Keratinocyte (primary cell): ENCODE measurements around the gene TK2. TPM values are rescaled to one million over a fixed set of nuclear protein-coding genes. Genes with fewer than 3 reads are reported as not detected.
A peak's percentile ranks its signal among the peaks of the same experiment; 100 is the strongest.

Source experiments
- DNase-seq: peaks from one replicate; pipeline ENCODE4 v3.0.0-alpha.2; 2011; ENCODE audit warnings: low read depth, missing footprints, low spot score
- FAIRE-seq: peaks from 2 replicates; lab custom pipeline; 2011; peaks lifted over from hg19 to GRCh38; lab: Jason Lieb, UNC
- H2AFZ ChIP-seq: 2 replicates; pipeline ENCODE4 v1.6.0; 2012; ENCODE audit warnings: low read length, control low read depth, inconsistent platforms; ENCODE audit not compliant: control insufficient read depth
- H3K27ac ChIP-seq: 2 replicates; pipeline ENCODE4 v1.5.1; 2011; ENCODE audit warnings: low read length; ENCODE audit not compliant: control insufficient read depth, insufficient read depth
- H3K27me3 ChIP-seq: 3 replicates; pipeline ENCODE4 v1.6.0; 2011; ENCODE audit warnings: low read length; ENCODE audit not compliant: control insufficient read depth, insufficient read depth; ENCODE audit errors: extremely low read depth
- H3K36me3 ChIP-seq, 2 experiments: 2 replicates in 1 of 2; 3 replicates in 1 of 2; pipeline ENCODE4 v1.5.1; 2011; ENCODE audit warnings: low read length in 2 of 2, mild to moderate bottlenecking in 1 of 2; ENCODE audit not compliant: control insufficient read depth in 2 of 2, insufficient read depth in 2 of 2; ENCODE audit errors: extremely low read depth in 1 of 2
- H3K4me1 ChIP-seq: 3 replicates; pipeline ENCODE4 v1.5.1; 2011; ENCODE audit warnings: low read length; ENCODE audit not compliant: control insufficient read depth, insufficient read depth; ENCODE audit errors: extremely low read depth
- H3K4me2 ChIP-seq: 3 replicates; pipeline ENCODE4 v1.6.0; 2011; ENCODE audit warnings: low read depth, low read length; ENCODE audit not compliant: control insufficient read depth, insufficient read depth; ENCODE audit errors: extremely low read depth
- H3K4me3 ChIP-seq, 3 experiments: fragments of 200-600 bp in 1 of 3; sonication (generic) in 1 of 3; 2 replicates in 2 of 3; 3 replicates in 1 of 3; pipeline ENCODE4 v1.5.1; 2011 to 2016; ENCODE audit warnings: low read length in 3 of 3, mild to moderate bottlenecking in 3 of 3, control low read depth in 2 of 3, inconsistent platforms in 1 of 3, low read depth in 1 of 3, mixed read lengths in 1 of 3, mixed run types in 1 of 3, moderate library complexity in 1 of 3; ENCODE audit not compliant: control insufficient read depth in 2 of 3, insufficient read depth in 2 of 3; ENCODE audit errors: extremely low read depth in 1 of 3
- H3K79me2 ChIP-seq: 2 replicates; pipeline ENCODE4 v1.6.0; 2012; ENCODE audit warnings: low read length; ENCODE audit not compliant: control insufficient read depth, insufficient read depth
- H3K9ac ChIP-seq: 3 replicates; pipeline ENCODE4 v1.6.0; 2011; ENCODE audit warnings: low read length; ENCODE audit not compliant: control insufficient read depth, insufficient read depth; ENCODE audit errors: extremely low read depth
- H3K9me1 ChIP-seq: 3 replicates; pipeline ENCODE4 v1.6.0; 2011; ENCODE audit warnings: low read length; ENCODE audit not compliant: control insufficient read depth, insufficient read depth; ENCODE audit errors: extremely low read depth
- H3K9me3 ChIP-seq: 2 replicates; pipeline ENCODE4 v1.5.1; 2012; ENCODE audit warnings: low read depth, low read length; ENCODE audit not compliant: control insufficient read depth
- H4K20me1 ChIP-seq: 3 replicates; pipeline ENCODE4 v1.6.0; 2011; ENCODE audit warnings: low read length; ENCODE audit not compliant: control insufficient read depth, insufficient read depth; ENCODE audit errors: extremely low read depth
- CTCF ChIP-seq, 3 experiments: IDR thresholded peaks in 1 of 3; conservative IDR thresholded peaks in 1 of 3; optimal IDR thresholded peaks in 1 of 3; 2 replicates in 2 of 3; 3 replicates in 1 of 3; pipeline versions ENCODE3 to v1.5.1; 2011; ENCODE audit warnings: low read length in 3 of 3, mild to moderate bottlenecking in 3 of 3, moderate library complexity in 2 of 3, control low read depth in 1 of 3, inconsistent platforms in 1 of 3; ENCODE audit not compliant: insufficient read depth in 2 of 3; ENCODE audit errors: extremely low read depth in 1 of 3
- EZH2 ChIP-seq: IDR thresholded peaks from one replicate; pipeline ENCODE4 v1.6.1; 2012; ENCODE audit warnings: inconsistent platforms, mild to moderate bottlenecking, low read length, moderate library complexity
- dilution Hi-C: fragments of 300-500 bp; cut with MboI; formaldehyde crosslinking; loops from one replicate; pipeline ENCODE4 v1.7.0; 2020; ENCODE audit warnings: low sequenced_read_pairs; ENCODE audit not compliant: extremely low pct_ligation_motif_present
- polyA plus RNA-seq, 5 experiments: library from polyadenylated mRNA; depleted of rRNA in 3 of 5; stranded (reverse) in 3 of 5; stranded (forward) in 1 of 5; unstranded in 1 of 5; fragments of >200 nt; gene quantifications; 1 replicate in 1 of 5; 2 replicates in 3 of 5; 3 replicates in 1 of 5; pipeline versions ENCODE4 v1.2.1 to v1.2.3, GENCODE V29; 2011 to 2012; ENCODE audit warnings: missing spikeins in 2 of 5, low read depth in 1 of 5, low replicate concordance in 1 of 5

The TK2 gene
- polyA plus RNA-seq, 1 donor (not counting 4 experiments of a cell fraction or from before 2014, with no cell fraction given): 19.7 TPM

DNA sequence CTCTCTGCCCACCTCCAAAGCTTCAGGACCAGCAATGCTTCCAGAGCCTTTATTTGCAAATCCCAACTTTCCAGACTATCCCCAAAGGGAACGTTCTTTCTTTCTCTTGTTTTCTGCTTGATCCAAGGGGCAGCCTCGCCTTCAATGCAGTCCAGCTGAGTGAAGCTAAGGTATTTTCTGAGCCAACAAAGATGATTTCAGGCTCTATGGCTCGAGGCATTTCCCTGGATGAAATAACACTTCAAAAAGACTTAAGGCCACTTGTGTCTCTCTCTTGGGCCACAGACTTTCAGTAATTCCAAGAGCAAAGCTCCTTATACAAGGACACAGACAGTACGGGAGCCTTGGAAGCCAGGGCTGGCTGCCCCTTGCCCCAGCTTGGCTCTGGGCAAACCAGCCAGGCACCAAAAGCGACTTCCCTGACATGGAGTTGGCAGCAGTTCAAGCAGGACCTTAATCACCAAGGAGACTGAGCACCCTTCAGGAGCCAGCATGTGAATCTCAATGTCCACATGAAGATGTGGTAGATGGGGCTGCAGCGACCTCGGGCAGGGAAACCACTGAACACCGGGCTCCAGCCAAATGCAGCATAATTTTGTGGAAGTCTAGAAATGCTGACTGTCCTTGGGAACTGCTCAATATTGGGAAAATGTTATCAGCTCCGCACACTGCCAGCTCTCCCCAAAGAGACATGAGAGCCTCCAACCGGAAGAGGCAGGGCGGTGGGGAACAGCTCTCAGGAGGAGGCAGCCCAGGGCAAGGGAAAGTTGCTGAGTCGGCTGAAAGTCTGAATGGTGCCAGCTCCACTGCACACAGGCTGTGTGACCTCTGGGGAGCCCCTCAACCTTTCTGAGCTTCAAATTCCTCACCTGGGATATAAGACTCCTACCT is 39.0 kb downstream of the TK2 start:
- Histone ChIP-seq H3K4me1 (peaks cover 59% of the 10 kb centered on the region), H3K9me1 (no peaks in the 10 kb centered on the region), H3K27me3 (no peaks in the 10 kb centered on the region), H3K4me2 (peak overlapping the region; percentile 89), H2AFZ (no peak overlapping the region), H3K79me2 (no peaks in the 10 kb centered on the region), H3K27ac (peak overlapping the region; percentile 74), H3K9ac (no peak overlapping the region), H3K9me3 (no peaks in the 10 kb centered on the region), H3K4me3 (no peak overlapping the region), H3K36me3 (peaks cover 0 to 5% of the 10 kb centered on the region in 2 experiments), H4K20me1 (no peaks in the 10 kb centered on the region)
- no peak for TF ChIP-seq CTCF (optimal IDR thresholded peaks at IDR 0.05 in 1 of 3, IDR thresholded peaks at IDR 0.05 in 1 of 3, conservative IDR thresholded peaks at IDR 0.05 in 1 of 3; ENCODE audit: extremely low read depth in 1 of 3, insufficient read depth in 2 of 3, low read length in 3 of 3)
- no peak for TF ChIP-seq EZH2
- dilution Hi-C loops: no loop called here
- FAIRE-seq (peak; percentile 67), DNase-seq (no peak)

DNA sequence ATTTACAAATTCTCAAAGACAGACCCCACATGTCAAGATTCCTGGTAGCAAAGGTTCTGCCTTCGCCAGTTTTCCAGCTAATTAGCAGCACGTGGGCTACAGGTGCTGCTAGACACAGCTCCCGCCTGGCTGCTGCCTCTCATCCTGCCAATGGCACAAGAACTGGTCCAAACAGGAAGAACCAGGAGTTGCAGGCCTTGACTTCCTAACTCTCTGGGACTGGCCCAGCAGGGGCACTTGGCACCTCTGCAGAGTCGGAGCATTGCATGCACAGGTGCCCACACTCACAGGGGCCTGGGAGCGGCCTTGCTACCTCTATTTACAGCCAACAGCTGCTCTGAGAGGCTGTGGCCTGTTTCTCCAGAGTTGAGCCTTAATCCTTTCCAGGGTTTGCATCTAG is 39.6 kb downstream of the TK2 start:
- no peak for FAIRE-seq
- Histone ChIP-seq H3K9ac (no peak overlapping the region), H2AFZ (no peak overlapping the region), H3K4me1 (peaks cover 53% of the 10 kb centered on the region), H3K4me2 (no peak overlapping the region), H3K4me3 (no peak overlapping the region), H4K20me1 (no peaks in the 10 kb centered on the region), H3K27me3 (no peaks in the 10 kb centered on the region), H3K27ac (no peak overlapping the region), H3K9me3 (no peaks in the 10 kb centered on the region), H3K36me3 (peaks cover 0 to 3% of the 10 kb centered on the region in 2 experiments), H3K79me2 (no peaks in the 10 kb centered on the region), H3K9me1 (no peaks in the 10 kb centered on the region)
- DNase-seq: no peak
- TF ChIP-seq EZH2 (no peak), CTCF (optimal IDR thresholded peaks at IDR 0.05 in 1 of 3, IDR thresholded peaks at IDR 0.05 in 1 of 3, conservative IDR thresholded peaks at IDR 0.05 in 1 of 3; ENCODE audit: extremely low read depth in 1 of 3, insufficient read depth in 2 of 3, low read length in 3 of 3) (no peak)
- dilution Hi-C loops: no loop called here
